HG02981 (cell line): Measurements from ENCODE around the gene CPXM1.
"Not testable (repeated sequence)": the region's sequence is repeated elsewhere in the genome, so short reads cannot be mapped to it uniquely, and the experiment has no call there.

Source experiments
- ATAC-seq: cut with Tn5 transposase; IDR thresholded peaks from one replicate; pipeline ENCODE4 v1.9.1; 2021; ENCODE audit warnings: mild to moderate bottlenecking, moderate library complexity; ENCODE audit not compliant: unreplicated experiment

The CPXM1 gene

DNA sequence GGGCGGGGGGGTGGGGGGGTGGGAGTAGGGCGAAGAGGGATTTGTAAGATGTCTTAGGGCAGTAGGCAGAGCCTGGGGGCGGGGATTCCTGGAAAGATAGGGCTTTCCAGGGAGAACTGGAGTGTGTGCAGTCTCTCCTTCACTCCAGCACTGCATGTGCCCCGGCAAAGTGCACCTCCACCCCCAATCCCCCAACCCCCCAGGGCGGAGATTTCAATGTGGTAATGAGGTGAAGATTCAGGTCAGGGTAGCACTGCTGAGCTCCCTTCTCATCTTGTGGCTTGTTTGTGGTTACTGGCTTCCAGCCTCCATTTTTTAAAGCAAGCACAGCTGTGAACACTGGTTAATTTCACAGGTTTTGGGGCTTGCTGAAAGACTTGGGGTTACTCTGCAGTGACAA is 21.6 kb upstream of the CPXM1 start:
- no peak for ATAC-seq

DNA sequence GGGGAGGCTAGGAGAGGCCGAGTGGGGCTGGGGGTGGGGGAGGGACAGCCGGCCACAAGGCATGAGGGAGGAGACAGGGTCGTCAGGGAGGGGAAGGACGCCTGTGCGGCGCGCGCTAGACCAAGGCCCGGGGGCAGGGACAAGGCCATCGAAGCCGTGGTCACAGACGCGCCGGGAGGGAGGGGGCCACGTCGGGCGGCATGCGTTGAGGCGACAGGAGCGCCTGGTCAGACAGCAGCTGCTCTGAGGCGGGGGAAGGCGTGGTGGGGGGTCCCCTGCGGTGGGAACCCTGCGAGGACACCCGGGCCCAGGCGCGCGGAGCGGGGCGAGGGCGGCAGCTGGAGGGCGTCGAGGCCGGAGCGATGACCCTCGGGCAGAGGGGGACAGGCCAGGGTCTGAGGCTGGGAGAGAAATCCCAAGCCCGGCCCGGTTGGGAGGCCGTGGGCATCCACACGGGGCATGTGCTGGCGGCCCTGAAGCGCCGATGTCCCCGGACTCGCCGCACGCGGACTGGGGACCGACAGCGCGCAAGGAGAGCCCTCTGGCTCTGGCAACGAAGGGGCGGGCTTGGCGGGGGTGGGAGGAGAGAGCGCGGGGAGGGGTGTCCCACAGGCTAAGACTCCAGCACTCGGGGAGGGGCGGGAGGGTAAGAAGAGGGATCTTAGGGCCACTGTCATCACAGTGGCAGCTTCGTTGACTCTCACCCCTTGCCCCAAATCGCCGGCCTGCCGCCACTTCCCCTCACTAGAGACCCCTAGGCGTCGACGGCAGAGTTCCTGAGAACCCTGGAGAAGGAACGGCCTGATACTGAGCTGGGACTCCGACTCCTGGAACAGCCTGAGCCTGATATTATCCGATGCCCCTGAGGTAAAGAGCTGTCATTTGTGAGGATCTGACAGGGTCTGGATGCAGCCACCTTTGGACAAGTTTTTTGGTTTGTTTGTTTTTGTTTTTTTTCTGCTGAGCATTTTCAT is 20.8 kb upstream of the CPXM1 start:
- ATAC-seq, result no peak

DNA sequence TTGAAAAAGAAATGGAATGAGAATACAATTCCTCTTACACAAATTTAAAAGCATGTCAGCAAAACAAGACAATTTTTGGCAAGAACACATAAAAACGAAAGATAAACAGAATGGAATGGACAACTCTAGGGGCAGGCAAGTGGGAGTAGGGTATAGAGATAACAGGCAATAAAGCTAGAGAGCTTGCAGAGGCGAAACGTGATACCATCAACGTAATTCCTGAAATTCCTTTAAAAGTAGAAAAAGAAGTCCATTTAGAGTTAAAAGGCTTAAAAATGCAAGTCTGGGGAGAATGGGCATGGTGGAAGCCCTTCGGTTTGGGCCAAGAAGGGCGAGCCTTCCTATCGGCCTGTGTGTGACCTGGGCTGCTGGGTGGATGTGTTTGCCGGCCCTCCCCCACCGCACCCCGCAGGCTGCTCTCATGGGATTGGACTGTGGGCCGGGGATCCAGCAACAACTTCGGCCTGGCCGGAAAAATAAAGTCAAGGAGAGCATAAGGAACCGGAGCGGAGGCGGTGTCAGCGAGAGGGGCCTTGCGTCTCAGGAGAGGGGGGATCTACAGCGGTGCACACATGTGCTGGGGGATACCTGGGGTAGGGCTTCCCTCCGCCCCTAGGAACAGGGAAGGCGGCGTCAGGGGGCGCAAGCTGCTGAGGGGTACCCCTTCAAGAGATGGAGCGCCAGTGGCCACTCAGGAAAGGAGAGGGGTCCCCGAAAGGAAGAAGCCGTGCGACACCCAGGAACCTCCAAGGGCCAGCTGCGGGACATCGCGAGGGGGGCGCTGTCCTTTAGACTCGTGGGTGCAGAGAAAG is 19.9 kb upstream of the CPXM1 start:
- no peak for ATAC-seq

DNA sequence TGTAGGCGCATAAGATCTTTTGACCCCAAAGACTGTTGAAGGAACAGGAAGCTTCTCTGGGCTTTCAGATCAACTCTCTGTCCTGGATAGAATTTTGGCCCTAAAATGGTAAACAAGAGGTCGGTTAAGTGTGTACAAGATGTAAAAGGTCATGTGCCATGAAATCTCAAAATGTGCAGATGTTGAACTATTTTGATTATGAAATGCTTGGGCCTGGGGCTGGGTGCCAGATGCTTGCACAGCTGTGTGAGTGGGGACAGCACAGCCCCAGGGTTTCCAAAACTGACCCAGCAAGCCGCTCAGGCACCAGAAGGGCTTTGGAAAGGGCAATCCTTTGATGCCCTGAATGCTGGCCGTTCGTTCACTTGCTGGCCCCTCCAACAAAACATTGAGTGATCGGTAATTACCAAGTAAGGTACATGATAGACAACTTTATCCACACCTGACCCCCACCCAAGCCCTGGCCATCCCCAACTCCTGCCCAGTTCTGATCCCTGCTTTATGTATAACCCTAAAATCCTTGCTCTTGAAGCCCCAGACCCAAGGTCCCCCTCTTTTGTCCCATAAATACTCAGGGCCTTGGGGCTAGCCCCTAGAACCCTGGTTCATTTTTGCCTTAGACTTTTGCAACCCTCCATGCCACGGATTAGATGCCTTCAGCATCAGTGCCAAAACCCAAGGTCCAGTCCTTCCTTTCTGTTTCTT is 17.6 kb upstream of the CPXM1 start:
- no peak for ATAC-seq

DNA sequence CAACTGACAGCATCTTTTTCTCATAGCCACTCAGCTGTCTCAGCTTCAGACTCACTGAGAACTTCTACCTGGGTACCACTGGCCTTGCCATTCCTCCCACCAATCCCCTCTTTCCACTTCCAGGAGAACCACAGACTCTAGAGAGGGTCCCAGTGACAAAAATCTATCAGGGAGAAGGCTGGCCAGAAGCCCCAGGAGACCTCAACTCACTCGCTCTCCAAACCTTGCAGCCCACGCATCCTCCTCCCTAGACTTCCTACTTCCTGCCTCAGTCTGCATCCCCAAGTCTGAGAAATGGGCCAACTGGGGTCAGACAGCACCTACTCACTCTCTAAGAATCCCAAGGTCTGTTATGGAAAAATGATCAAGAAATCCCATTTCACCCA is 16.9 kb upstream of the CPXM1 start:
- no peak for ATAC-seq

DNA sequence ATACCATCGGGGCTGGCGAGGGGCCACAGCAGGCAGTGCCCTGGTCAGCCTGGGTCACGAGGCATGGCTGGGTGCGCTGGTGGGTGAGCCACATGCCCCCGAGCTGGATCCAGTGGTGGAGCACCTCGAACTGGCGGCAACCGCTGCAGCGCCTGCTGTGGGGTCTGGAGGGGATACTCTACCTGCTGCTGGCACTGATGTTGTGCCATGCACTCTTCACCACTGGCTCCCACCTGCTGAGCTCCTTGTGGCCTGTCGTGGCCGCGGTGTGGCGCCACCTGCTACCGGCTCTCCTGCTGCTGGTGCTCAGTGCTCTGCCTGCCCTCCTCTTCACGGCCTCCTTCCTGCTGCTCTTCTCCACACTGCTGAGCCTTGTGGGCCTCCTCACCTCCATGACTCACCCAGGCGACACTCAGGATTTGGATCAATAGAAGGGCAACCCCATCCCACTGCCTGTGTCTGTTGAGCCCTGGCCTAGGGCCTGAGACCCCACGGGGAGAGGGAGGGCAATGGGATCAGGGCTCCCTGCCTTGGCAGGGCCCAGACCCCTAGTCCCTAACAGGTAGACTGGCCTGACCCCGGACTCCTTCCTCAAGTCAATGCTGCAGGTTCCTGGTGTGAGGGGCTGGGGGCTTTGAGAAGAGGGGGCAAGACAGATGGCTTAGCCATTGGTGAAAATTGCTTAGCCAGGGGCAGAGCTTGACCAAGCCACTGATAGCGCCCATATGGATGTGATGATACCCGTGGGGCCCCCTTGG is 16.3 kb upstream of the CPXM1 start:
- no peak for ATAC-seq

DNA sequence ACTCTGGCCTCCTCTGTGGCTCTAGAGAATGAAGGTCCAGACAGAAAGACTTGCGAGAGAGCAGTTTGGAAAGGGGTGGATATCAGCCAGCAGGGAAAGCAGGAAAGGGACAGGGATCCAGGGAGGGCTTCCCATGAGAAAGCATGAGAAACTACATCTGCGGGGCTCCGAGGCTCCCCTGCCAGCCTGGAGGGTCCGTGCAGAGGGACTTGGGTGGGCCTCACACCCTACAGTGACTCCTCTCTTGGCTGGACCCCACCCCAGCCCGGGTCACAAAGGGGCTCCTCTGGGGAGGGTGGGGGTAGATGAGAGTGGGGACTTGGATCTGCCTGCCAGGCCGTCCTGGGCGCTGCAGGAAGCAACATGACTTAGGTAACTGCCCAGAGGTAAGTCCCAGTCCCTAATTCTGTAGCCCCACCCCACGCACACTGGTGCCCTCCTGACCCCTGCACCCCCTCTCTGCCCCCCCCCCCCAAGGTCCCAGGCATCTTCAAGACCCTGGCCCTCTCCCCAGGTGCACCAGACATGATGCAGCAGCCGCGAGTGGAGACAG is 15.7 kb upstream of the CPXM1 start, which contains the start of gene TMEM239:
Gene TMEM239 (plus strand): TSS at position 335 of the 553 bp plus-strand sequence. CDS start 191 bp downstream, at position 526.
- no peak for ATAC-seq

DNA sequence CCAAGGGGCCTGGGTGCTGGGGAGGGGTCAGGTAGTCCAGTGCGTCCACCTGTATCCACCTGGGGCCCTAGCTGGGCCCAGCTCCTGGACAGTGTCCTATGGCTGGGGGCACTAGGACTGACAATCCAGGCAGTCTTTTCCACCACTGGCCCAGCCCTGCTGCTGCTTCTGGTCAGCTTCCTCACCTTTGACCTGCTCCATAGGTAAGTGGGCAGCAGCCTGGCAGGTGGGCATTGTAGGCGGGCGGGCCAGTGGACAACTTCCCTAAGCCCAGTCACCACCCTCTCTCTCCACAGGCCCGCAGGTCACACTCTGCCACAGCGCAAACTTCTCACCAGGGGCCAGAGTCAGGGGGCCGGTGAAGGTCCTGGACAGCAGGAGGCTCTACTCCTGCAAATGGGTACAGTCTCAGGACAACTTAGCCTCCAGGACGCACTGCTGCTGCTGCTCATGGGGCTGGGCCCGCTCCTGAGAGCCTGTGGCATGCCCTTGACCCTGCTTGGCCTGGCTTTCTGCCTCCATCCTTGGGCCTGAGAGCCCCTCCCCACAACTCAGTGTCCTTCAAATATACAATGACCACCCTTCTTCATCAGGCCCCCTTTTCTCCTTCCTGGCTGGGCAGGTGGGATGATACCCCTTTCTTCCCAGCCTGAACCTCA is 14.9 kb upstream of the CPXM1 start:
- no peak for ATAC-seq

DNA sequence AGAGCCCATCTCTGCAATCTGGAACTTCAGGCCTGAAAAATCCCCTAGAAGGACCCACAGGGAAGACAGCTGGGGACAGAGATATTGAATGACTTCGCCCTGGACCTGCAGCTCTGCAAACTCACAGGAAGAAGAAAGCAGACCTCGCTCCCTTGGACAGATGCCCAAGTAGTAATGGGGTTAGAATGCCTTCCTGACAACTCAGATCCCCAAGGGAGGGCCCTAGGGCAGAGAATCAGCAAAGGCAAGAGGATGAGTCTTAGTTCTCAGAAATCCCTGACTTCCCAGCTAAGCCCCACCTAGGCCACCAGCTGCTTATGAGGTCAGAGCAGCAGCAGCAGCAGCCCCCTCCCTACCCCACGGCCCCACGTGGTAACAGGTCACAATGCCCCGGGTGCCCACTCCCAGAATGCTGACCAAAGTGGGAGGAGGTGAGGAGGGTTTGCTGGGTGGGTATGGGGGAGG is 14.2 kb upstream of the CPXM1 start, which contains the start of gene C20orf141:
Gene C20orf141 (plus strand): TSS at position 401 of the 465 bp plus-strand sequence. CDS start 198 bp downstream, outside the sequence.
- ATAC-seq, result no peak

DNA sequence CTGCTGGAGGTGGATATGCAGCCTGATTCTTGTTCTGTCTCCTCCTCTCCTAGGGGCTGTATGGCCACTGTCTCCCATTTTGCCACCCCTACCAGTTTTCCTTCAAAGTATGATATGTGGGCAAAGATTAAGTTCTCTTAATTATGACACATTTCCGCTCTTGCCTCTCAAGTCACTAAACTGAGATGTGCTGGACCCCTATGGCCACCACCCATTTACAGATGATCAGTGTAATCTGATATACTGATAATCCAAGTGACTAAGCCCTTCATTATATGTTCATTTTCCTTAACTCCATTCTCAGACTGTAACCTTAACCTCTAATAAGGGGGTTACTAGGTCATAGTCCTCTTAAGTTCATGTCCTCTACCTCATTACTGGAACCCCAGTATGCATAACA is 13.6 kb upstream of the CPXM1 start:
- no peak for ATAC-seq

DNA sequence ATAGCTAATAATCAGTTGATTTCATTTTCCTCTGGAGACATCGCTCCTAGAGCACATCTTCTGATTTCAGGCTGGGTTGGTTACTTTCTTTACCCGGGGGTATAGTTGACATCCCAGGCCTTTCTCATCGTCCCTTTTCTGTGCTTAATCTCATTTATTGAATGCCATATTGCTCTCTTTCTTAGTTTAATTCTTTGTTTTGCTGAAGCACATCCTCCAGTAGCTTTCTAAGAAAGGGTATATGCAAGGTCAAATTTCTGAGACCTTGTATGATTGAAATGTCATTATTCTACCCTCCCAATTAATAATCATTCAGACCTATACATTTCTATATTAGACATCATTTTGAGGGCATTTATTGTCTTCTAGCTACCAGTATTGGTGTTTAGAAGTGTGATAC is 11.8 kb upstream of the CPXM1 start:
- ATAC-seq, result no peak

DNA sequence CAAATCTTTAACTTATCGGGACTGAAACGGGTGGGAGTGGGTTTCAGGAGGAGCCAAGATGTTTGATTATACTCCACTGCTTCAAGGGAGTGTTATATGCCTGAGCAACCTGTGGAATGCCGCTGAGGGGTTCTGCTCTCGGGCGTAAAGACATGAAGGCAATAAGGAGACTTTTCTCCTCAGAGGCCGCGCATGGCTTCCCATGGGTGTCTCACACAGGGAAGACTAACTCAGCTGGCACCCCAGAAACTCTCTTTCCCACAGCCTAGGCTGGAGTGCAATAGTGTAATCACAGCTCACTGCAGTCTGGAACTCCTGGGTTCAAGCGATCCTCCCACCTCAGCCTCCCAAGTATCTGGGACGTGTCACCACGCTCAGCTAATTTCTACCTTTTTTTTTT is 9.3 kb upstream of the CPXM1 start:
- ATAC-seq, result no peak

DNA sequence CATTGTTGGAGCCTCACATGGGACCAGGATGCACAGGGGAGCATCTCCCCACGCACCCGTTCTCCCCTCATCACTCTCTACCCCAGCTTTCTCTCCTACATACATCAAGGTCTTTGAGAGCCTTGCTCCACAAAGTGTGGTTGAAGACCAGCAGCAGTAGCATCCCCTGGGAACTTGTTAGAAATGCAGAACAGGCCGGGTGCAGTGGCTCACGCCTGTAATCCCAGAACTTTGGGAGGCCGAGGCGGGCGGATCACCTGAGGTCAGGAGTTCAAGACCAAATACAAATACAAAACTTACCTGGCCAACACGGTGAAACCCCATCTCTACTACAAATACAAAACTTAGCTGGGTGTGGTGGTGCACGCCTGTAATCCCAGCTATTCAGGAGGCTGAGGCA is 7.5 kb upstream of the CPXM1 start:
- ATAC-seq, result not testable (repeated sequence)

DNA sequence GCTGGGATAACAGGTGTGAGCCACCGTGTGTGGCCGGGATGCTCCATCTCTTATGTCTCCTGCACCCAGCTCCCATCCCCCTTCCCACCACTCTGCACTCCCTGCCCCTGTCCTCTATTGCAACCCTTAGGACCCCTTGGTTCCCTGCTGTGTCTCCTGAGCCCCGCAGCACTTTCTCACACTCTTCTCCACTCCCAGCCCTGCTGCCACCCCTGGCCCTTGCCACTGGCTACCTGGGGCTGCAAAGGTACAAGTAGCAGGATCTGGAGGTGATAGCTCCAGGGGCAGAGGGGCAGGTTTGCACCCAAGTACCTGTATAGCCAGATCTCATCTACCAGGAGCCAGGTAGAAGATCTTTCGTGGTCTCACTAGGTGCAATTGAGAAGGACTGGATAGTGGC is 6.6 kb upstream of the CPXM1 start:
- ATAC-seq, result no peak

DNA sequence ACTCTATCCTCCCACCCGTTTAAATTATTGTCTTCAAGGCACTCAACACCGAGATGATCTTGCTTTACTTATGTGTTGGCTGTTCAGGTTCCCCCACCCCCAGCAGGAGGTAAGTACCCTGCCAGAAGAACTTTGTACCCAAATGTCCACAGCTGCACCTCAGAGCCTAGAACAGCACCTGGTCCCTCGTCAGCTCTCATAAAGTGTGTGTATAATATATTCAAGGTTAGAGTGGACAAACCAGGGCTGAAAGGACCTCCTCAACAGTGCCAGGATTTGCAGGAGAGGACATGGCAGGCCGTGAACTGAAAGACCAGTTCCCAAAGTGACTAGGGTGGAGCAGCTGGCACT is 5.9 kb upstream of the CPXM1 start:
- ATAC-seq, result no peak

DNA sequence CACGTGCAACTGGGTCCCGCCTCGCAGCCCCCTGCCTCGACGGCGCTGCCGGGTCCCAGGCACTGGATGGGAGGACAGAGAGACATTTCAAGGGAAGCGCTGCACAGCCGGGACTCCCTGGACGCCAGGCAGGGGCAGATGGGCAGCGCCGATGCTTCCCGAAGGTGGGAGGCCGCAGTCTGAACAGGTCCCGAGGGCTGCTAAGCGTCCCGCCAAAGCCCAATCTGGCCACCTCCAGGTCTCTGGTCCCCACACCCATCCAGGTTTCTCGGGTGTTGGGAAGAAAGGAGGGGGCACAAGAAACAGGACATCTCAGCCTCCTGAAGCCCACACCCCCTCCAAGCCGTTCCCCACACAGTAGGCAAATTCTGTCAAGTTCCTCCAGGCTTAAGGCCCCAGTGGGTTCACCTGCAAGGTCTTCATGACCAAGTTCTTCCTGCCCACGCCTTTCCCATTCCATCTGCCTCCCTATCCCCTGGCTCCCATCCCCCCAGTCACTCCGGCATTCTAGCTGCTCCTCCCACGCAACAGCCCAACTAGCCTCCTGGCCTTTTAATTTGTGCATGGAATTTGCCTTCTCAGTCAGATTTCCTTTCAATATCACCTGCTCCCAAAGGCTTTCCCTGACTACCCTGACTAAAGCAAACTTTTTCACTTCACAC is 5.4 kb upstream of the CPXM1 start:
- ATAC-seq, result no peak

DNA sequence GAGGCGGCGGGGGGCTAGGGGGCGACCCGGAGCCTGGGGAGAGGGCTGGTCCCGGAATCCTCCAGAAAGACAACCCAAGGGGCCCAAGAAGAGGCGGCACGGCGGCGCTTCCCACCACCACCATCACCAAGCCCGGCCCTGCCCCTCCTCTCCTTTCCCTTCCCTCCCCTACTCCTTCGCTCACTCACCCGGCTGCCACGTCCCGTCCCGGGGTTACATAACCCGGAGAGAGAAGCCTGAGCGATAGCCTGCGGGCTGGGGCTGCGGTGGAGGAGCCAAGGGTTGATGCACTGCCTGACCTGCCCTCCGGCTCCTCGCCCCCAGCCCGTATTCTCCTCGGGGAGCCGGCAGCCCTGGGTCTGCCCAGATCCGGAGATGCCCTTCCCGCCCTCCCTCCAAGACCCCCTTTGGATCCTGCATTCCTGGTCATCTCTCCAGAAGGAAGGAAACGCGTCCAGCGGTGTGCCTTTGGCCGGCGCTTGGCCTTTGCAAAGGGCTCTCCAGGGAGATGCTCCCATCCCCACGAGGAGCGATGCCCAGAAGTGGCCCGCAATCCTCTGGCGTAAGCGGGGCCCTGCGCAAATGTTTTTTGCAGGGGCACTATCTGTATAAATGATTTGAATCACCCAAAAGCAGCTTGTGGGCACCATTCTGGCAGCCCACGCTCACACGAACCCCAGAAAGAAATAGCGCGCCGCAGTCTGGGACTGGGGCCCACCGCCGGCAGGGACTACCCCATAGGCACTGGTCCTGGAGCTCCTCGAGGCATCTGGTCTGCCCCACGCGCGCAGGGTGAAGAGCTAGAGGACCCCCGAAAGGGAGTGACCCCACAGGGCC is 4.6 kb upstream of the CPXM1 start:
- no peak for ATAC-seq
